Measurements from ENCODE around the gene NEURL1B.

DNA sequence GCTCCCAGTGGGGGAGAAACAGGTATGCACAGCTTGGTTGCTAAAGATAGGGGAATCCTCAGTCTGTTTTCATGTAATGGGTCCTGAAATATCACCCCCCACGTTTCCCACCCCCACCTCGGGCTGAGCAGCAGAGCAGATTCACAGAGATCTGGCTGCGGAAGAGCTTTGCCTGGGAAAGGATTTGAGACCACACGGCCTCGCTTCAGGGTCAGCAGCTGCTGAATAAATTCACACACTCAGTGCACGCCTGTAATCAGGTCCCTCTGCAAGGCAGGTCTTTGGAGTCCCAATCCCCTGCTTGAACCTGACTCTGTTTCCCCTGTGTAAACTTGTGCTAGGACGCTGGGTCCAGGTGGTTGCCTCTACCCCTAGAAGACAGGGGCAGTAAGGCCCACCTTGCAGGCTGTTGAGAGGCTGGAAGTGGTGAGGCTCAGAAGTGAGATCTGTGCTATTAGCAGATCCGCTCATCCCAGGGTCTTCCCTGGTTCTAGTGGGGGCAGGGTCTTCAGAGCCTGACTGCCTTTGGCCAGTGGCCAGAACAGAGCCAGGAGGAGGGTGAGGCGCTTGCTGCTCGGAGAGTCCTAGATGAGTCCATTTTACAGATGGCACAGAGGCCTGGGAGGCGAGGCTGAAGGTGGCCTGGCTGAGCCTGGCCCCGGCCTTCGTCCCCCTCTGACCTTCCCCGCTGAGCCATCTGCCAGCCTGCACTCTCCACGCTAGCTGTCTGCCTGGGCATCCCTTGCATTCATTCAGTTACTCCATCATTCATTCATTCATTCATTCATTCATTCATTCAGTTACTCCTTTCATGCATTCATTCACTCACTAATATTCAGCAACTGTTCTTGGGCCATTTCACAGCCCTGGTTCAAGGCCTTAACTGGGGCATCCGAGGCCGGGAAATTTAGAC lies 16.7 kb upstream of the NEURL1B start:
- TF ChIP-seq, protein P1, sequence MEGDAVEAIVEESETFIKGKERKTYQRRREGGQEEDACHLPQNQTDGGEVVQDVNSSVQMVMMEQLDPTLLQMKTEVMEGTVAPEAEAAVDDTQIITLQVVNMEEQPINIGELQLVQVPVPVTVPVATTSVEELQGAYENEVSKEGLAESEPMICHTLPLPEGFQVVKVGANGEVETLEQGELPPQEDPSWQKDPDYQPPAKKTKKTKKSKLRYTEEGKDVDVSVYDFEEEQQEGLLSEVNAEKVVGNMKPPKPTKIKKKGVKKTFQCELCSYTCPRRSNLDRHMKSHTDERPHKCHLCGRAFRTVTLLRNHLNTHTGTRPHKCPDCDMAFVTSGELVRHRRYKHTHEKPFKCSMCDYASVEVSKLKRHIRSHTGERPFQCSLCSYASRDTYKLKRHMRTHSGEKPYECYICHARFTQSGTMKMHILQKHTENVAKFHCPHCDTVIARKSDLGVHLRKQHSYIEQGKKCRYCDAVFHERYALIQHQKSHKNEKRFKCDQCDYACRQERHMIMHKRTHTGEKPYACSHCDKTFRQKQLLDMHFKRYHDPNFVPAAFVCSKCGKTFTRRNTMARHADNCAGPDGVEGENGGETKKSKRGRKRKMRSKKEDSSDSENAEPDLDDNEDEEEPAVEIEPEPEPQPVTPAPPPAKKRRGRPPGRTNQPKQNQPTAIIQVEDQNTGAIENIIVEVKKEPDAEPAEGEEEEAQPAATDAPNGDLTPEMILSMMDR (IDR thresholded peaks at IDR 0.05 in 4 of 5, conservative IDR thresholded peaks at IDR 0.05 in 1 of 5): no peak
- no peak for TF ChIP-seq POLR2A (IDR thresholded peaks at IDR 0.05)

Measured in gastrocnemius medialis (tissue), 4 donors.